Endothelial cell of umbilical vein (primary cell): ENCODE data around the gene LRRC53. TPM values are rescaled to one million over a fixed set of nuclear protein-coding genes. Genes with fewer than 3 reads are reported as not detected.

Experiments
- BruUV-seq: library from RNA; stranded (reverse); fragments of 400-500 nt; replicated peaks from 2 replicates; lab custom pipeline; 2021; lab: Mats Ljungman, UMichigan
- CTCF ChIA-PET: fragments of 300-600, 350-600 bp; sonication (Branson Sonifier 250); formaldehyde crosslinking; loops from one replicate; lab custom pipeline; 2021; ENCODE audit warnings: antibody characterized with exemption, inconsistent platforms; lab: Charles Lee
- POLR2A ChIA-PET: fragments of 300-600, 350-600 bp; sonication (Branson Sonifier 250); formaldehyde crosslinking; loops from one replicate; lab custom pipeline; 2021; ENCODE audit warnings: antibody characterized with exemption, inconsistent platforms; lab: Charles Lee
- DNase-seq: peaks from one replicate; pipeline ENCODE4 v3.0.0-alpha.2; 2011; ENCODE audit warnings: low read depth, low spot score
- FAIRE-seq: peaks from 2 replicates; lab custom pipeline; 2011; peaks lifted over from hg19 to GRCh38; lab: Jason Lieb, UNC
- H2AFZ ChIP-seq: 2 replicates; pipeline ENCODE4 v1.6.0; 2012; ENCODE audit warnings: low read depth, low read length, control low read depth, inconsistent platforms
- H3K27ac ChIP-seq: 2 replicates; pipeline ENCODE4 v1.5.1; 2011; ENCODE audit warnings: low read depth, mild to moderate bottlenecking, control low read depth, low read length, moderate library complexity; ENCODE audit not compliant: insufficient read depth
- H3K27me3 ChIP-seq, 2 experiments: 2 replicates each; pipeline versions ENCODE4 v1.6.0 to v1.6.1; 2011; ENCODE audit warnings: low read length in 2 of 2, mixed read lengths in 1 of 2; ENCODE audit not compliant: control insufficient read depth in 2 of 2, insufficient read depth in 2 of 2
- H3K36me3 ChIP-seq, 2 experiments: 2 replicates in 1 of 2; 3 replicates in 1 of 2; pipeline ENCODE4 v1.5.1; 2011; ENCODE audit warnings: low read length in 2 of 2, mild to moderate bottlenecking in 1 of 2, moderate library complexity in 1 of 2; ENCODE audit not compliant: control insufficient read depth in 2 of 2, insufficient read depth in 2 of 2; ENCODE audit errors: extremely low read depth in 1 of 2
- H3K4me1 ChIP-seq: 3 replicates; pipeline ENCODE4 v1.5.1; 2011; ENCODE audit warnings: mild to moderate bottlenecking, low read length; ENCODE audit not compliant: control insufficient read depth, insufficient read depth; ENCODE audit errors: extremely low read depth
- H3K4me2 ChIP-seq: 2 replicates; pipeline ENCODE4 v1.6.1; 2011; ENCODE audit warnings: low read length, control low read depth, mixed read lengths; ENCODE audit not compliant: insufficient read depth
- H3K4me3 ChIP-seq, 3 experiments: fragments of 200-600 bp in 1 of 3; sonication (generic), shearing (Covaris generic) in 1 of 3; replicated peaks in 1 of 3; 2 replicates each; pipeline ENCODE4 v1.5.1; 2011 to 2016; ENCODE audit warnings: control low read depth in 3 of 3, low read length in 3 of 3, mild to moderate bottlenecking in 2 of 3, inconsistent platforms in 1 of 3, low read depth in 1 of 3, moderate library complexity in 1 of 3; ENCODE audit not compliant: insufficient read depth in 1 of 3
- H3K79me2 ChIP-seq: 2 replicates; pipeline ENCODE4 v1.6.0; 2012; ENCODE audit warnings: low read length, inconsistent platforms; ENCODE audit not compliant: control insufficient read depth, insufficient read depth
- H3K9ac ChIP-seq: replicated peaks from 2 replicates; pipeline ENCODE3; 2011; ENCODE audit warnings: low read length, control low read depth; ENCODE audit not compliant: insufficient read depth; ENCODE audit errors: extremely low read depth
- H3K9me1 ChIP-seq: replicated peaks from 3 replicates; pipeline ENCODE4 v1.6.0; 2011; ENCODE audit warnings: mild to moderate bottlenecking, low read length; ENCODE audit not compliant: control insufficient read depth, insufficient read depth; ENCODE audit errors: extremely low read depth
- H3K9me3 ChIP-seq: replicated peaks from 2 replicates; pipeline ENCODE4 v1.5.1; 2012; ENCODE audit warnings: low read length, inconsistent platforms; ENCODE audit not compliant: control insufficient read depth, insufficient read depth
- H4K20me1 ChIP-seq: replicated peaks from 2 replicates; pipeline ENCODE3; 2011; ENCODE audit warnings: mild to moderate bottlenecking, low read length; ENCODE audit not compliant: control insufficient read depth, insufficient read depth; ENCODE audit errors: extremely low read depth
- CTCF ChIP-seq, 2 donors: IDR thresholded peaks; 1 replicate in 1 of 2; 2 replicates in 1 of 2; pipeline ENCODE4 v1.5.1; 2011; ENCODE audit warnings: low read length in 2 of 2, mild to moderate bottlenecking in 2 of 2, moderate library complexity in 2 of 2, control low read depth in 1 of 2, inconsistent platforms in 1 of 2, low read depth in 1 of 2; ENCODE audit not compliant: insufficient read depth in 1 of 2; ENCODE audit errors: extremely low read depth in 1 of 2
- EZH2 ChIP-seq: IDR thresholded peaks from 2 replicates; pipeline ENCODE4 v1.6.1; 2012; ENCODE audit warnings: borderline replicate concordance, low read depth, mild to moderate bottlenecking, moderate library complexity, low read length, inconsistent platforms; ENCODE audit not compliant: severe bottlenecking
- FOS ChIP-seq: IDR thresholded peaks from 2 replicates; pipeline ENCODE4 v1.6.1; 2011; ENCODE audit warnings: mild to moderate bottlenecking, low read length, moderate library complexity, borderline replicate concordance; ENCODE audit not compliant: insufficient read depth
- GATA2 ChIP-seq: IDR thresholded peaks from 2 replicates; pipeline ENCODE4 v1.7.0; 2011; ENCODE audit warnings: low read depth, mild to moderate bottlenecking, moderate library complexity, mixed read lengths, low read length; ENCODE audit not compliant: insufficient read length, insufficient read depth
- JUN ChIP-seq: IDR thresholded peaks from 2 replicates; pipeline ENCODE4 v1.6.1; 2011; ENCODE audit warnings: borderline replicate concordance, low read depth; ENCODE audit not compliant: insufficient read length, insufficient read depth
- MYC ChIP-seq: IDR thresholded peaks from one replicate; pipeline ENCODE4 v1.6.1; 2011; ENCODE audit warnings: mild to moderate bottlenecking, low read depth, low read length
- POLR2A ChIP-seq: IDR thresholded peaks from 2 replicates; pipeline ENCODE4 v1.6.1; 2012; ENCODE audit warnings: low read depth, mild to moderate bottlenecking, control low read depth, low read length
- POLR2AphosphoS5 ChIP-seq: IDR thresholded peaks from 2 replicates; pipeline ENCODE4 v1.6.1; 2012; ENCODE audit warnings: low read depth, mild to moderate bottlenecking, control low read depth, low read length, moderate library complexity; ENCODE audit not compliant: insufficient read depth
- dilution Hi-C: fragments of 300-500 bp; cut with MboI; formaldehyde crosslinking; loops from one replicate; pipeline ENCODE4 v1.15.0; 2019; ENCODE audit warnings: low sequenced_read_pairs; ENCODE audit not compliant: extremely low pct_ligation_motif_present
- intact Hi-C: fragments of 100-400 bp; cut with micrococcal nuclease; formaldehyde crosslinking; loops from one replicate; pipeline ENCODE4 v1.10.0; 2022
- polyA plus RNA-seq, 4 experiments: library from polyadenylated mRNA; depleted of rRNA in 3 of 4; stranded (reverse) in 3 of 4; unstranded in 1 of 4; fragments of >200 nt; gene quantifications; 2 replicates each; pipeline versions ENCODE4 v1.2.1 to v1.2.3, GENCODE V29; 2011 to 2012; ENCODE audit warnings: missing spikeins in 1 of 4
- total RNA-seq: library from RNA; stranded (reverse); gene quantifications from 2 replicates; pipeline ENCODE4 v1.2.3, GENCODE V29; 2021
- TF ChIP-seq, protein P1 (sequence below): IDR thresholded peaks from 2 replicates; pipeline ENCODE4 v1.6.1; 2011; ENCODE audit not compliant: insufficient read depth, insufficient read length

The LRRC53 gene
- total and polyA plus RNA-seq, 2 donors (not counting 3 experiments of a cell fraction or from before 2014, with no cell fraction given): not detected

DNA sequence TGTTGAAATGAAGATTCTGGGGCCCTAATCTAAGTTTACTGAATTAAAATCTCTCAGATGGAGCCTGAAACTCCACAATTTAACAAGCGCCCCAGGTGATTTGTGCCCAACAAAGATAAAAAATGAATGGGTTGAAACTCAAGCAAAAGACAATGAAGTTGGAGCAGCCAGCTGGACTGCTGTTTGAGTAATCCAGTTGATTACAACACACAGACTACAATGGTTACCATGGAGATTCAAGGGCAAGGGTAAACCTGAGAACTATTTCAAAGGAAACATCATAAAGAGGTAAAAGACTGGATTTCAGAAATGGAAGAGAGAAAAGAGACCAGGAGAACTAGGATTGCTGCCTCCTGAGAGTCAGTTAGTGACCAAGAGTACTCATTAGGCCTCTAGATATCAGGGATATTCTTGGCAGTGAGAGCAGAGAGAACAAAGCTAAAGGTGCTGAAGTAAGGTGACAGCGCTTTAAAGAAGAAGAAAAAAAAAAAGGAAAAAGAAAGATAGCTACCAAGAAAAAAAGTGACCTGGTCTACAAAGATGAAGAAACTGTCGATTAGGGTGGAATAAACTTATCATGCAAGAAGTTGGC is 44.5 kb downstream of the LRRC53 start:
- no peak overlapping the region for H3K27ac ChIP-seq
- no peaks in the 10 kb centered on the region for H3K4me1 ChIP-seq
- H3K79me2 ChIP-seq: no peaks in the 10 kb centered on the region
- H2AFZ ChIP-seq: no peak overlapping the region
- no TSS peak for BruUV-seq
- no peaks in the 10 kb centered on the region for H3K9me3 ChIP-seq
- dilution Hi-C loops: no loop called here
- H4K20me1 ChIP-seq: no peaks in the 10 kb centered on the region
- H3K36me3 ChIP-seq: no peaks in the 10 kb centered on the region
- FAIRE-seq: no peak
- no peak overlapping the region for H3K4me2 ChIP-seq
- H3K9ac ChIP-seq: no peak overlapping the region
- ChIA-PET CTCF (interaction anchor here (1.2 to 1.4 kb wide), 2 partner anchors 12 to 16 kb away, joined by 4 to 6 read pairs; no protein-coding TSS in a partner anchor), POLR2A (no interaction called here)
- no peak for TF ChIP-seq FOS
- no peak for TF ChIP-seq POLR2AphosphoS5
- no peak for TF ChIP-seq POLR2A
- intact Hi-C loops: loop anchor here (2.0 kb wide), 1 partner anchor 627 kb away; no protein-coding TSS in a partner anchor
- DNase-seq: no peak
- no peak overlapping the region for H3K4me3 ChIP-seq
- H3K27me3 ChIP-seq: no peaks in the 10 kb centered on the region
- no peaks in the 10 kb centered on the region for H3K9me1 ChIP-seq

DNA sequence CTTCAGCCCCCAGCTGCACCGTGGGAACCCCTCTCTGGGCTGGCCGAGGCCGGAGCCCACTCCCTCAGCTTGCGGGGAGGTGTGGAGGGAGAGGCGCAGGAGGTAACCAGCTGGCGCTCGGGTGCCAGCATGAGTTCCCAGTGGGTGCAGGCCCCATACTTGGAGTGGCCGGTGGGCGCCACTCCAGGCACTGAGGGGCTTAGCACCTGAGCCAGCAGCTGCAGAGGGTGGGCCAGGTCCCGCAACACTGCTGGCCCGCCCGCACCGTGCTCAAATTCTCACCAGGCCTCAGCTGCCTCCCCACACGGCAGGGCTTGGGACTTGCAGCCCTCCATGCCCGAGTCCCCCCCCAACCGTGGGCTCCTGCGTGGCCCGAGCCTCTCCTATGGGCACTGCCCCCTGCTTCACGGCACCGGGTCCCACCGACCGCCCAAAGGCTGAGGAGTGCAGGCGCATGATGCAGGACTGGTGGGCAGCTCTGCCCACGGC is 47.2 kb downstream of the LRRC53 start:
- intact Hi-C loops (no loop called here), dilution Hi-C loops (no loop called here)
- DNase-seq: no peak
- TF ChIP-seq EZH2: no peak
- no peak for TF ChIP-seq MYC
- no peak for TF ChIP-seq POLR2AphosphoS5
- no peak for TF ChIP-seq CTCF (IDR thresholded peaks at IDR 0.05; ENCODE audit: extremely low read depth in 1 of 2, insufficient read depth in 1 of 2, low read depth in 1 of 2, low read length in 2 of 2)
- TF ChIP-seq FOS: no peak
- no peak for TF ChIP-seq POLR2A
- no peak for TF ChIP-seq JUN
- TF ChIP-seq, protein P1, sequence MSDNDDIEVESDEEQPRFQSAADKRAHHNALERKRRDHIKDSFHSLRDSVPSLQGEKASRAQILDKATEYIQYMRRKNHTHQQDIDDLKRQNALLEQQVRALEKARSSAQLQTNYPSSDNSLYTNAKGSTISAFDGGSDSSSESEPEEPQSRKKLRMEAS: no peak
- TF ChIP-seq GATA2: no peak
- BruUV-seq: no TSS peak
- H3K4me3 ChIP-seq: no peak overlapping the region
- no peak overlapping the region for H3K4me2 ChIP-seq
- H2AFZ ChIP-seq: no peak overlapping the region
- H3K79me2 ChIP-seq: no peaks in the 10 kb centered on the region
- H3K27me3 ChIP-seq: no peaks in the 10 kb centered on the region
- no peaks in the 10 kb centered on the region for H4K20me1 ChIP-seq
- ChIA-PET CTCF (no interaction called here), POLR2A (no interaction called here)
- H3K9me1 ChIP-seq: no peaks in the 10 kb centered on the region
- no peak for FAIRE-seq
- H3K36me3 ChIP-seq: no peaks in the 10 kb centered on the region
- H3K27ac ChIP-seq: no peak overlapping the region
- no peak overlapping the region for H3K9ac ChIP-seq
- H3K9me3 ChIP-seq: no peaks in the 10 kb centered on the region
- H3K4me1 ChIP-seq: no peaks in the 10 kb centered on the region
